ENCODE data around the gene ADCK2. TPM values are rescaled to one million over a fixed set of nuclear protein-coding genes. Genes with fewer than 3 reads are reported as not detected.

ADCK2 gene
- total RNA-seq, 1 donor from 2014 or later: 11.8 TPM

- DNase-seq (ENCODE audit: low spot score): no peak
Measured at GRCh38 chr7:140744005-140744404, 71.3 kb downstream of the ADCK2 start.

Other genes with a start within 250 kb of the ADCK2 start
- gene MKRN1, start 193.4 kb upstream of the ADCK2 start, total RNA-seq (ENCODE audit: insufficient read depth, low replicate concordance): 82.8 TPM
- 6.3 TPM for gene DENND2A, start 32.1 kb upstream of the ADCK2 start, total RNA-seq (ENCODE audit: insufficient read depth, low replicate concordance)
- gene NDUFB2, start 23.8 kb downstream of the ADCK2 start, total RNA-seq (ENCODE audit: insufficient read depth, low replicate concordance): 65.7 TPM

All from umbilical cord (tissue), 2 donors.